Stomach (tissue), 9 donors: Measurements from ENCODE around the gene KSR2. TPM values are rescaled to one million over a fixed set of nuclear protein-coding genes. Genes with fewer than 3 reads are reported as not detected.

ENCODE experiments used
- DNase-seq, 2 donors: peaks; one replicate each; pipeline versions ENCODE4 v3.0.0 to v3.0.0-alpha.2; 2013 to 2019
- H3K27ac ChIP-seq, 5 donors: fragments of 200-600 bp in 4 of 5; sonication (generic) in 4 of 5; one replicate each; pipeline ENCODE4 v1.5.1; 2013 to 2019; ENCODE audit warnings: mild to moderate bottlenecking in 1 of 5, moderate library complexity in 1 of 5
- H3K27me3 ChIP-seq, 3 donors: fragments of 200-600 bp; sonication (generic); one replicate each; pipeline ENCODE4 v1.5.1; 2017 to 2019; ENCODE audit warnings: mixed run types in 1 of 3
- H3K36me3 ChIP-seq, 4 donors: fragments of 200-600 bp; sonication (generic); 1 replicate in 3 of 4; 2 replicates in 1 of 4; pipeline ENCODE4 v1.5.1; 2016 to 2019
- H3K4me1 ChIP-seq, 4 donors: fragments of 200-600 bp; sonication (generic); one replicate each; pipeline ENCODE4 v1.5.1; 2016 to 2019
- H3K4me3 ChIP-seq, 4 donors: fragments of 200-600 bp; sonication (generic) in 3 of 4; one replicate each; pipeline ENCODE4 v1.5.1; 2016 to 2019; ENCODE audit warnings: mild to moderate bottlenecking in 1 of 4
- H3K9me3 ChIP-seq, 4 donors: fragments of 200-600 bp; sonication (generic); one replicate each; pipeline ENCODE4 v1.5.1; 2016 to 2019
- CTCF ChIP-seq, 7 experiments: fragments of 450-650 bp in 4 of 7; fragments of 200-600 bp in 3 of 7; sonication (generic) in 3 of 7; IDR thresholded peaks; one replicate each; pipeline ENCODE4 v1.5.1; 2016 to 2019; ENCODE audit warnings: antibody characterized with exemption in 7 of 7, control low read depth in 2 of 7, mild to moderate bottlenecking in 1 of 7
- EP300 ChIP-seq: sonication (generic); formaldehyde crosslinking; IDR thresholded peaks from one replicate; pipeline ENCODE4 v1.6.1; 2017; ENCODE audit warnings: antibody characterized with exemption
- POLR2A ChIP-seq, 4 donors: fragments of 450-650 bp; IDR thresholded peaks; one replicate each; pipeline ENCODE4 v1.6.1; 2016; ENCODE audit warnings: antibody characterized with exemption in 4 of 4, control low read depth in 2 of 4, mild to moderate bottlenecking in 1 of 4, moderate library complexity in 1 of 4
- POLR2AphosphoS5 ChIP-seq, 3 donors: sonication (generic); formaldehyde crosslinking; IDR thresholded peaks; one replicate each; pipeline ENCODE4 v1.6.1; 2016; ENCODE audit warnings: antibody characterized with exemption in 3 of 3
- WGBS, 5 donors: extraction: QIAGEN DNeasy Blood & Tissue Kit in 3 of 5; methylation state at CpG; one replicate each; pipeline versions ENCODE4 v1.1.5 to v1.1.7; 2013 to 2018; 5-methylcytosine and 5-hydroxymethylcytosine counted together
- intact Hi-C: fragments of 100-400 bp; cut with DNase I; formaldehyde crosslinking; loops from one replicate; pipeline ENCODE4 v1.15.1; 2023; ENCODE audit warnings: low total_unique reads
- polyA plus RNA-seq, 3 donors: library from polyadenylated mRNA; stranded (reverse); fragments of 200-250 nt; gene quantifications; one replicate each; pipeline ENCODE4 v1.2.3, GENCODE V29; 2013
- total RNA-seq, 5 donors: library from RNA; depleted of rRNA; stranded (reverse); fragments of >200 nt; gene quantifications; one replicate each; pipeline versions ENCODE4 v1.1.0 to v1.2.3, GENCODE V29; 2014 to 2016
- donor health status: healthy with polysubstance abuse.
- donor health status: Bipolar disorder and iron deficiency.
- donor health status: healthy.

KSR2 gene
- total and polyA plus RNA-seq, 8 donors: 0.03 to 1.4 (median 0.26) TPM; not detected in 2

- WGBS, 5 donors: 85 to 98% (median 95%) methylated on average over 2 of the region's 2 CpGs
- peaks cover 0 to under 1% (median 0%) of the 10 kb centered on the region in 3 donors for H3K27me3 ChIP-seq
- TF ChIP-seq EP300 (no peak), CTCF (IDR thresholded peaks at IDR 0.05) (no peak)
These were observed 78.7 kb downstream of the KSR2 start for GRCh38 chr12:117890137-117890536.

GRCh38 chr12:117889098-117889497 lies 79.7 kb downstream of the KSR2 start:
- Histone ChIP-seq H3K27me3 (peaks cover 0 to 4% (median 0%) of the 10 kb centered on the region in 3 donors), H3K27ac (no peak overlapping the region), H3K9me3 (no peaks in the 10 kb centered on the region), H3K36me3 (no peaks in the 10 kb centered on the region), H3K4me1 (no peaks in the 10 kb centered on the region), H3K4me3 (no peak overlapping the region)
- 62 to 80% (median 73%) methylated on average over 7 of the region's 7 CpGs for WGBS, 5 donors
- intact Hi-C loops: no loop called here
- TF ChIP-seq POLR2A (IDR thresholded peaks at IDR 0.05) (no peak), POLR2AphosphoS5 (IDR thresholded peaks at IDR 0.05) (no peak), CTCF (IDR thresholded peaks at IDR 0.05) (no peak), EP300 (no peak)
- peak in 1 of 2 donors; percentile 4 for DNase-seq

More at GRCh38 chr12:117890137-117890536, 78.7 kb downstream of the KSR2 start:
- no peak for DNase-seq
- Histone ChIP-seq H3K9me3 (no peaks in the 10 kb centered on the region), H3K27ac (no peak overlapping the region), H3K4me1 (no peaks in the 10 kb centered on the region), H3K4me3 (no peak overlapping the region), H3K36me3 (no peaks in the 10 kb centered on the region)
- intact Hi-C loops: no loop called here

GRCh38 chr12:117885211-117885610 lies 83.6 kb downstream of the KSR2 start:
- WGBS, 5 donors: 62 to 80% (median 68%) methylated on average over 3 of the region's 3 CpGs
- intact Hi-C loops: no loop called here
- Histone ChIP-seq H3K36me3 (no peaks in the 10 kb centered on the region), H3K27ac (no peak overlapping the region), H3K4me3 (no peak overlapping the region), H3K4me1 (no peaks in the 10 kb centered on the region), H3K9me3 (no peaks in the 10 kb centered on the region), H3K27me3 (peaks cover 0 to 4% (median 0%) of the 10 kb centered on the region in 3 donors)
- no peak for DNase-seq
- TF ChIP-seq POLR2A (IDR thresholded peaks at IDR 0.05) (no peak), CTCF (IDR thresholded peaks at IDR 0.05) (no peak), EP300 (no peak), POLR2AphosphoS5 (IDR thresholded peaks at IDR 0.05) (no peak)

GRCh38 chr12:117884161-117884560 lies 84.6 kb downstream of the KSR2 start:
- Histone ChIP-seq H3K27me3 (peaks cover 0 to 10% (median 0%) of the 10 kb centered on the region in 3 donors), H3K9me3 (no peaks in the 10 kb centered on the region), H3K36me3 (no peaks in the 10 kb centered on the region), H3K4me1 (no peaks in the 10 kb centered on the region), H3K4me3 (no peak overlapping the region), H3K27ac (no peak overlapping the region)
- no peak for TF ChIP-seq CTCF (IDR thresholded peaks at IDR 0.05)
- no peak for TF ChIP-seq POLR2AphosphoS5 (IDR thresholded peaks at IDR 0.05)
- no peak for TF ChIP-seq EP300
- no peak for TF ChIP-seq POLR2A (IDR thresholded peaks at IDR 0.05)
- intact Hi-C loops: no loop called here
- DNase-seq: no peak
- 78 to 92% (median 84%) methylated on average over 3 of the region's 3 CpGs for WGBS, 5 donors
